ENCODE data around the gene WWC2.

- TF ChIP-seq CTCF (IDR thresholded peaks at IDR 0.05; ENCODE audit: insufficient read depth, low read length, poor library complexity, severe bottlenecking), result no peak
- no peak for TF ChIP-seq EZH2phosphoT487 (conservative IDR thresholded peaks at IDR 0.05; ENCODE audit: low read length)
Measured at GRCh38 chr4:183264614-183265013, 165.6 kb downstream of the WWC2 start.
